DMS114 treated with DMSO at 0.1 percent for 48 hours (cell line): ENCODE results near the gene THAP7.

Experiments used
- DNase-seq: peaks from one replicate; lab custom pipeline; 2025; ENCODE audit not compliant: unreplicated experiment; lab: John Stamatoyannopoulos, UW

Gene THAP7

DNA sequence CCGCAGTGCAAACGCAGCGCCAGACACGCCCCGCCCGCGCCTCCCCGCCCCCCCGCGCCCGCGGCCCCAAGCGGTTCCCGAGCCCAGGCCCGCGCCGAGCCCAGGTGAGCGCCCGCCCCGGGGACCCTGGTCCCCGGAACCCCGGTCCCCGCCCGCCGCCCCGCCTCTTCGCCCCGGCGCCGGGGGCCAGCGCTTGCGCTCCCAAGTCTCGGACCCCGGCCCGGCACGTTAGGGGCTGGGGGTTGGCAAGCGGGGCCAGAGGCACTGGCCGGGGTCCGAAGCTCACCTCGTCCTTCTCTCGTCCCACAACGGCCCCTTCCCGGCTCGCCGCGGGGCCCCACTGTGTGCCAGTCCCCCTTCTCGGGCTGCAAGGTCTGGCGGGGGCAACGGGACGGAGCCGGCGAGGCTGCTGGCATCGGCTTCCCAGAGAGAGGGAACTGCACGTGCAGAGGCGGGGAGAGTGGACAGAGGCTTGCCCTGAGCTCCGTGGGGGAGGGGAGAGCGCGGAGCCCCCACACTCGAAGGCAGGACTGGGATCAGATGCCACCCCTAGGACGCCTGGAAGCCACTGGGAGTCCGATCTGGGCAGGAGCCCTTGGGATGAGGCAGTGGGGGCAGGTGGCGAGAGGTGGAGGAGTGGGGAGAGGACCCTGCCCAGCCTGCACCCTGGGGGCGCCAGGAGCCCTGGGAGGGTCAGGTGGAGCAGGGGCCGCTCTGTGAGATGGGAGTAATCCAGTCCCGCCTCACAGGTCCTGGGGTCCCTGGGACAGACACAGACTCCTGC lies 36.6 kb downstream of the THAP7 start:
- DNase-seq: no peak

DNA sequence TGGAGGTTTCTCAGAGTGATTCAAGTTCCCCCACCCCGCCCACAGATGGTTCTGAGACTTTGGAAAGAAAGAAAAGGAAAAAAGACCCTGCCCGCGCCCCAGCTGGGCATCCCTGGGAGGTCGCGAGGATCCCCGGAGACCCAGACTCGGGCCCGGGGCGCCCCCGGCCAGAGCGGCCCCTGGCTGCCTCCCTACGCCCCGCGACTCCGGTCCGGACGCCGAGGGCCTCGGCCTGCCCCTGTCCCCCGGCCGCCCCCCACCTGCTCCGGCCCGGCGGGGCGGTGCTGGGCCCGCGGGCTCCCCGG lies 37.2 kb downstream of the THAP7 start:
- no peak for DNase-seq

DNA sequence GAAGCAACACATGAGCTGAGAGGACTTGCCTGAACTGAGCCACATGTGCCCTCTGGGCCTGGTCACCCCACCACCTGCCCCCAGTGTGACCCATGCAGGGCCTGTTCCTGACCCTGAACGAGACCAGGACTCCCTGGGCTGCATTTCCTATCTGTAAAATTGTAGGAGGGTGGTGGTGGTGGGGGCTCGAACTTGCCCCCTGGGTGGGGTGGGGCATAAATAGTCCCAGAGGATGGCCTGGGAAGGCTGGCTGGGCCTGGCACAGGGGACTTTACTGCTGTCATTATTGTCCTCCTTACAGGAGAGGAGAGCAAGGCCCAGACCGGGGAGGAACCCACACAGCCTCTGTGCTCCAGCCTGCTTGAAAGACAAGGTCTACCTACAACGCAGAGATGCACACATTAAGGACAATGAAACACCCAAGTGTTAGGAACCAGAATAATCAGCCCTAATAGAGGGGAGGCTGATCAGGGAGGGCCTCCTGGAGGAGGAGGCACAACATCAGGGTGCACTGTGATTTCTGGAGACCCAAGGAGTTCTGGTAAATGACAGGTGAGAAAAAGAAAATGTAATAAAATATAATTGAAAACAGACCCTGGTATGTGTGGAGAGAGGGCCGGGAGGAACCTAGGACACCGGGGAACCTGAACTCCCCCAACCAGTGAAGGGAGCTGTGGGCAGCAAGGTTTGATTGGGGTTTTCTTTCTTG lies 37.7 kb downstream of the THAP7 start:
- no peak for DNase-seq

DNA sequence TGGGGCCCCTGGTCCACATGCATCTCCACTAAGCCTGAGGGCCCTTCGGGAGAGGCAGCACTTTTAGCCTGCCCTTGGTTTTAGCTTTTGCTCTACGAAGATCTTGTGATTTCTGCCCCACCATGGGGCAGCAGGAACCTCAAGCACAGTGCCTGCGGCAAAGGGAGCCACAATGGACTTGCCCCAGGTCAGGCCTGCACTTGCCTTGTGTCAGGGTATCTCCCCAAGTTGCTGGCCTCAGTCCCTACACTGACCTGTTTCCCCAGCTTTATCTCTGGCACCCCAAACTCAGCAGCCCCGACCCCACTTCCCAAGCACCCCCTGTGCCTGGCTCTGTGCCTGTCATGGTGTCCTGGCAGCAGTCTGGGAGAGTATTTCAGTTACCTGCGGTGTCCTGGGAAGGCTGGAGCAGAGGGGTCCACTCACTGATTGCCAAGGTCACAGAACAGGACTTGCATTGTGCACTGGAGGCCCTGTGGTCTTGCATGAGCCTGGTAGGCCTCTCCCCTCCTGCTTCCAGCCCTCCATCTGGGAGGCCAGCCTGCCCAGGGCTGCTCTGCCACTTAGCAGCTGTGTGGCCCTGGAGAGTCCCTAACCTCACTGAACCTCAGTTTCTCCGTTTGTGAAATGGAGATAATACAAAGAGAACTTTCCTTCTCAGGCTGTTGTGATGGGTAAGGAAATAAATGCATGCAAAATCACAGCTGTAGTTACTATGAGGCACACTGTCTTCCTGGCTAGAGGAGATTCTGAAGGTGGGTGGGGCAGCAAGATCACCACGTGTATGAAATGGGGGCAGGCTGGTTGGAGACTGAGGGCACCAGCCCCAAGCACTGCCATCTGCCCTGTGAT lies 38.5 kb downstream of the THAP7 start:
- no peak for DNase-seq

DNA sequence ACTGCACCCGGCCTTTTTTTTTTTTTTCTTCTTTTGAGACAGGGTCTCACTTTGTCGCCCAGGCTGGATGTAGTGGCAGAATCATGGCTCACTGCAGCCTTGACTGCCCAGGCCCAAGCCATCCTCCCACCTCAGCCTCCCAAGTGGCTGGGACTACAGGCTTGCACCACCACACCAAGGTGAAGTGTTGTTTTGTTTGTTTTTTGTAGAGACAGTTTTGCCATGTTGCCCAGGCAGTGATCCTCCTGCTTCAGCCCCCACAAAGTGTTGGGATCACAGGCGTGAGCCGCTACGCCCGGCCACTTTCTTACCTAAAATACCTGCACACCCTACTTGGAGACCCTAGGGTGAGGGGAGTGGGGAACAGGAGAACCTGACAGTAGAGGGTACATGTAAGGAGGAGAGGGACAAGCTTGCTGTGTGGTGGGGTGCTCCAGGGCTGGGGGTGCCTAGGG lies 39.4 kb downstream of the THAP7 start:
- no peak for DNase-seq

DNA sequence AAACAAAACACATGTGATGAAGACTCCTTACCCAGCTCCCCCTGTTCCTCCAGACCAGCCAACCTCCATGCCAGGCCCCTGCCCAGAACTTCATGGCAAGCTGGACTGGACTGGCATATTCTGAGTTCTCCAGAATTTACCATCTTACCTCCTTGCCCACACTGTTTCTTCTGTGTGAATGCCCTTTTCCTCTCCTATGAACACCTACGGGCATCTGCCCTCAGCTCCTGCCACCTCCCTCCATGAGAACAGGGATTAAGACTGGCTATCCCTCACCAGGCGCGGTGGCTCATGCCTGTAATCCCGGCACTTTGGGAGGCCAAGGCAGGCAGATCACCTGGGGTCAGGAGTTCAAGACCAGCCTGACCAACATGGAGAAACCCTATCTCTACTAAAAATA lies 41.3 kb downstream of the THAP7 start:
- no peak for DNase-seq

DNA sequence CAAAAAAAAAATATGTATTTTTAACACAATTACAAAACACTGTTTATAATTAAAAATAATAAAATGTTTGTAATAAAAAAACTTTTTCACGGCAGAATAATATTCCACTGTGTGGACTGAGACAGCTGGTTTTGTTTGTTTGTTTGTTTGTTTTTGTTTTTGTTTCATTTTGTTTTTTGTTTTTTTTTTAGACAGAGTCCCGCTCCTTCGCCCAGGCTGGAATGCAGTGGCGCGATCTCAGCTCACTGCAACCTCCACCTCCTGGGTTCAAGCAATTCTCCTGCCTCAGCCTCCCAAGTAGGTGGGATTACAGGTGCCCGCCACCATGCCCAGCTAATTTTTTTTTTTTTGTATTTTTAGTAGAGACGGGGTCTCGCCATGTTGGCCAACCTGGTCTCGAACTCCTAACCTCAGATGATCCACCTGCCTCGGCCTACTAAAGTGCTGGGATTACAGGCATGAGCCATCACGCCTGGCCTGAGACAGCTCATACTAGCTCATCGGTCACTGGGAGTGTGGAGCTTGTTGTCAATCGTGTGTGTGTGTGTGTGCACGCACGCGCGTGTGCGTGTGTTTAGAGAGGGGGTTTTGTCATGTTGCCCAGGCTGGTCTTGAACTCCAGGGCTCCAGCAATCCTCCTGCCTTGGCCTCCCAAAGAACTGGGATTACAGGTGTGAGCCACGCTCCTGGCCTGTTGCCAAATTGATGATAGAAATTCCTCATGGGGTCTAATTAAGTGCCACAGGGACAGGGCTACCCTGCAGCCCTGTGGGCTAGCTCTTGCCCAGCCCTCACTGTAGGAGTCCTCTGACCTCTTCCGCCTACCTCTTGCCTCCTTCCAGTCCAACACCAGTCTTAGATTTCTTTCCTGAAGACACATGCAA lies 42.1 kb downstream of the THAP7 start:
- DNase-seq: no peak

DNA sequence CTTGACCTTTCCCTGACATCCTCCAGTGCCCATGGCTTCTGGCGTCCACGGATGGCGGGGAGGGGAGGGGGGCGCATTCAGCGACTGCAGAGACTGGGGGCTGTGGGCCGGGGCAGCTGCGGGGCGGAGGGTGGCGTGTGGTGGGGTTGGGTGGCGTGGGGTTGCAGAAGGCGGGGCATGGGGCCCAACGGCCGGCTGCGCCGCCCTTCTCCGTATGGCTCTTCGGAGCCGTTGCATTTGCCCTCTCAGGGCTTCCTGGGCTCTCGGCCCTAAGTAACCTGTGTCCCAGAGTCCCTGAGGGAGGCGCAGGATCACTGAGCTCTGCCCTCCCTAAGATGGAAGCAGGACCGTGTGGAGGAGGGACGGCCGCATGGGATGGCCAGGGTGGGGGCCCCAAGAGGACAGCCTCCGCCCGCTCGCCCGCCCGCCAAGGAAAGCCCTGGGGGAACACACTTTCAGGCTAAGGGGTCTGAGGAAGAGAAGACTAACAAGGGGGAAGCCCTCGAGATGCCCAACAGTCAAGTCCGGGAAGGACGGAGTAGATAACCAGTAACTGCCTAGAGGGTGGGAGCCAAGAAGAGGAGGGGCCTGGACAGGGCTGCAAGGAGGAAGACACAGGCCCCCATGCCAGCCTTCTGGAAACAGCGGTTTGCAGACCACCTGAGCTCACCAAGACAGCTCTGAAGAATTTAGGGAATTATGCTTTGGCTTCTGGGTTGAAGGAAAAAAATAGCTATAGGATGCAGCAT lies 44.1 kb downstream of the THAP7 start:
- DNase-seq: no peak

DNA sequence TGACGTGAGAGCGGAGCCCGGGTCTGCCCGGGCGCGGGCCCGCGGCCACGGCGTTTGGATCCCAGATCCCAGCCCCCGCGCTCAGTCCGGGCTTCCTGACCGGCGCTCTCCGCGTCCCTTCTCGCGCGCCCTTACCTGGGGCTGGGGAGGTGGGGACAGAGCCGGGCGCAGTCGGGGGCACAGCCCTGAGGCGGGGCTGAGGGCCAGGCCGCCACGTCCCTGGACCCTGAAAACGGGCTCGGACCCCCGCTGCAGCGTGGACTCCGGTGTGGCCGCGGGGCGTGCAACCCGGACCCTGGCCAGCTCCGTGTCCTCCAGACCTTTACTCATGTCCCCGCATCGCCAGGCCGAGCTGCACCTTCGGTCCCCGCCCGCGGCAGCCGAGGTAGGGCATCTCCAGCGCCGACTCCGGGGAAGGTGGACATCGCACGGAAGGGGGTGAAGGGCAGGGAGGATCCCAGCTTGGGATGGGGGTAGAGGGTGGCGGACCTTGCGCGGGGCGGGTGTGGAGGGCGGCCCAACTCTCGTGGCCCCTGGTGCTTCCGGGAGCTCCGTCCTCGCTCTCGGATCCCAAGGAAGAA lies 44.7 kb downstream of the THAP7 start:
- DNase-seq: no peak

DNA sequence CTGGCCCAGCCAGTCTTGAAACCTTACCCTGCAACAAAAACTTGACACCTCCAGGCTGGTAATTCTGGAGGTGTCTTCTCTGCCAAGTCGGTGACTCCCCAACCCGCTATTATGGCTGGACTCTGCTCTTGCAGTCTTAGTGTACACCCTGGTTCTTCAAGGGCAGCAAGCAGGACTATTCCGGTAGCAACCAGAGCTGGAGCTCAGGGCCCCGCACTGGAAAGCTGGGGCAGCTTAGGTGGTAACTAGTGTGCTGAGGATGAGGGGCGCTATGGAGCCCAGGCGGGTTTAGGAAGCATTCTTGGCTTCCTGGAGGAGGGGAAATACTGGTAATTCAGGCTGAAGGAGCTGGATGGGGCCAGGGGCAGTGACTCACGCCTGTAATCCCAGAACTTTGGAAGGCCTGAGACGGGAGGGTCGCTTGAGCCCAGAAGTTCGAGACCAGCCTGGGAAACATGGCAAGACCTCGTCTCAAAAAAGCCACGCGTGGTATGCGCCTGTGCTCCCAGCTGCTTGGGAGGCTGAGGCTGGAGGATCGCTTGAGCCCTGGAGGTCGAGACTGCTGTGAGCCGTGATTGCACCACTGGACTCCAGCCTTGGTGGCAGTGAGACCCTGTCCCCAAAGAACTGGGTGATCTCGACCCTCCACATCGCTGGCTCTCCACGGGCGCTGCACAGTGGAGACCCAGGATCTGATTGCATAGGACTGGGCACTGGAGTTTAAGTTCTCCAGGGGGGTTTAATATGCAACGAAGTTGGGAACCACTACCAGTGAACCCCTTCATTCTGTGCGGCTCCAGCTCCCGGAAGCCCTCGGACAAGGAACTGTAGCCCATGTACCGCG lies 45.4 kb downstream of the THAP7 start:
- DNase-seq: no peak

DNA sequence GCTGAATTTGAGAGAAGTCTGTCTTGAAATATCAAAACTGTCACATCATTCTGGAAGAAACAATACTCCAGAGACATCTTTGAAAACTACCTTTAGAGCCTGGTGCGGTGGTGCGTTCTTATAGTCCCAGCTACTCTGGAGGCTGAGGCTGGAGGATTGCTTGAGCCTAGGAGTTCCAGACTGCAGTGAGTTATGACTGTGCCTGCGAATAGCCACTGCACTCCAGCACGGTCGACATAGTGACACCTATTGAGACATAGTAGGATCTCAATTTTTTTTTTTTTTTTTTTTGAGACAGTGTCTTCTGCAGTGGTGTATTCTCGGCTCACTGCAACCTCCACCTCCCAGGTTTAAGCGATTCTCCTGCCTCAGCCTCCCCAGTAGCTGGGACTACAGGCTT lies 46.4 kb downstream of the THAP7 start:
- DNase-seq: no peak

DNA sequence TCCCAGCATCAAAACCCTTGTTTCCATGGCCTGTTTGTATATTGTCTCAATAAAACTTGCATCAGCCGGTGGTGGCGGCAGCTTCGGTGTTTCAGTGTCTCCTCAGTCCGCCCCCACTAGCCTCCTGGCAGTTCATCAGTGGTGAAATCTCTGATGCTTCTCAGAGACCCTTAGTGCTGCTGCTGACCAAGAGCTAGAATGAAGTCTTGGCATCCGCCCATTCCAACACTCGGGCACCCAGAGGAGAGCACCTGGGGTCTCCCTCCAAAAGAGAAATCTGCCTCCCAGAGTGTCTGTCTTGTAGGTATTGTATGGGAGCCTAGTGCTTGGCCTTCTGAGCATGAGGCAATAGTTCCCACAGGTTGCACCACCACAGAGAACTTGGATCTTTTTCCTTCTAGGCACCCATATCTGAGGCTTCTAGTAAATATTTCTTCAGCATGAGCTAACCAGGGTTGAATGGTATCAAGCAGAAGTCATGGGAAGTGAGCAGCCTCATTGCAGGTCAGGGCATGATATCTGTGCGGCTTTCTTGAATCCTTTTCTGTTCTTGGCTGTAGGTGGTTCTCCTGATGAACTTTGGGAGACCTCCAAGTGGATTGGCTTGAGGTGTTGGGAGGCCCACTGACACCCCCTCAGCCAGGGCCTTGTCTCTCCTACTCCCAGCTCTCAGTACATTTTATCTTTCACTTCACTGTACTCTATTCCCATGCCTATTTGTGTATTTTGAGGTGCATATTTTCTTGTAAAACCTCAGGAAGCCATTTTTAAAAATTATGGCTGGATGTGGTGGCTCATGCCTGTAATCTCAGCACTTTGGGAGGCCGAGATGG lies 48.0 kb downstream of the THAP7 start:
- DNase-seq: no peak

DNA sequence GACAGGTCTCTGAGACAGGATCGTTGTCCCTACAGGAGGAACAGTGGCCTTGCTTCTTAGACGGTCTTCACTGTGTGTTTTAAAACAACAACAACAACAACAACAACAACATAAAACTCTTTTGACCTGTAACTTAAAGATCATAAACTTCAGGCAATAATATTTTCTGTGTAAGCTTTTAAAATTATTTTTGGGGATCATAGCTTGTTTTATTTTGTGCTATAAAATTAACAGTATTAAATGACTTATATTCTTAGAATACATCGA lies 48.6 kb downstream of the THAP7 start:
- DNase-seq: no peak

DNA sequence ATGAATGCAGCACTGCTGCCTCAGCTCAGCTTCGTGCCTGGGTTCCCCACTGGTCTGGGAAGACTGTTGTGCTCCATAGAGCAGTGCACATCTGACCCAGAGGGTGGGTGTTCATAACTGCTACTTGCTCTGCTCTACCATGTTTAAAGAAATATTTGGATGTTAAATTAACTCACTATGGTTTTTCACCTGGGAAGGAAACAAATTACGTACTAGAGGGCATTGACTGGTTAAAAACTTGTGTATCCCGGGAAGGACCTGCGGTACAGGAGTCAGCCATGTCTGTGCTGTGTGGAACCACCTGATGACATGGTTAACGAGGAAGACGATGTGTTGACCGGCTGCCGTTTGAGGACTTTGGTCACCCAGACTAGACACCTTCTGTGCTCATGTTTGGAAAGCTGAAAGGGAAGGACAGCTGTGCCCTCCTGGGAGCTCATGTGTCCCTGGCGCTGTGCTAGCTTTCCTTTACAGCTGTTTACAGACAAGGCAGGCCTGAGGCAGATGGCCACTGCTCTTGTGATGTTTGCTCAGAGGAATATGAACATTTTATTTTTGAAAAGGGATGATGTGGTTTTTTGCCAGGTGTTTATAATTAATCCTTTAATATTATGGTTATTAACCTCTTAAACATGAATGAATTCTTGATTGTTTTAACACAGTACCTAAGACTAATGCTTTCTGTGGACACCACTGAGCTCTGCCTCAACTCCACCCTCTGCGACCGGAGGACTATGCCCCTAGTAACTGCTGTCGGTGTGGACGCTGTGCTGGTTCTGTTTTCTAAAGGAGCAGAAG lies 49.2 kb downstream of the THAP7 start:
- DNase-seq: no peak

DNA sequence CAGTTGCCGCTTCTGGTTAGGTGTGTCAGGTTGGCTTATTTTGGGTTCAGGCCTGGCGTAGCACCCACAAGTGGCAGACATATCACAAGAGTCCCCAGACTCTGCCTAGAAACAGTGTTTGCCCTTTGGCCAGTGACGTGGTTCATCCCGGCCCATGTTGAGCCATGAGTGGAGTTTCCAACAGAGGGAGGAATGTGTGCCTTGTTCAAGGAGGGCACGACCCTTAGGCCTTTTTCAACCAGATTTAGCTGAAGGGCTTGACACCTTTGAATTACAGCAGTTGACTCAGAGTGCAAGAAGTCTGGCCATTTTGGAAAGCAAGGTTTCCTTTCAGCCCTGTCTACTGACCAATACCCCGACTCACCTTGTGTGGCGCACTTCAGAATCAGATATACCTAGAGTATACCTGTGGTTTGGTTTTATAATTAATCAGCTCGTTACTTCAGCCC lies 50.0 kb downstream of the THAP7 start:
- DNase-seq: no peak

DNA sequence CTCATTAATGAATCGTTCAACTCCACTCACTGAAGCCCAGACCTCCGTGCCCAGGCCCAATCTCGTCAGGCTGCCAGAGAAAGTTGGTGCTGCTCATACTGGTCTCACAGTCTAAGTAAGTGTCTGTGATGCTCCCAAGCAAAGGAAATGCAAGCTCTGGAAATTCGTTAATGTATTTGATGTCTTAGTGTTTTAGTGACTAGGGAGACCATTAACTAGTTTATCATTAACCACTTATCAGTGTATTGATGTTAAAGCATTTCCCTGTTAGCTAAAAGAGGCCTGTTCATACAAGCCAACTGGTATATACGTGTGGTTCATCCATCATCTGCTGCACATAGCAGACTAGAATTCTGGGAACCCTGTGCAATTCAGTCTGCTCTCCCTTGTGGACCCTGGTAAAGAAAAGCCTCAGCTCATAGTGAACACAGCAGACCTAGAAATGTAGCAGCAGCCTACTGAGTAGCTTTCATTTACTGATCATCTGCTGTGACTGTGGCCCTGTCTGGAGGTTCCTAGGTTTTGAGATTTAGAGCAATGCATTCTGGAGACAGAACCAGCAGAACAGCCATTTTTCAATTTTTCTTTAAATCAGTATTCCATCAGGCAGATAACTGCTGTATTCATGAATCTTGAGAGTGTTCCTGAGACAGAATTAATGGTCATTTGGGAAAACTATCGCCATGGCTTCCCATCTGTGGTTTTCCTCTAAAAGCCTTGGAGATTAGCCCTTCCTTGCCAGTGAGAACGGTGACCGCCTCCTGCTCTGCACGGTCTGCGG lies 50.6 kb downstream of the THAP7 start:
- no peak for DNase-seq
